OCI-LY1 (cell line): ENCODE data around the gene GNB1L.
"Not testable (repeated sequence)": the region's sequence is repeated elsewhere in the genome, so short reads cannot be mapped to it uniquely, and the experiment has no call there.

Source experiments
- H2AFZ ChIP-seq: fragments of 200-600 bp; sonication (generic), shearing (Covaris generic); 2 replicates; pipeline ENCODE4 v1.6.0; 2014; ENCODE audit warnings: antibody characterized with exemption, mild to moderate bottlenecking, low read length
- H3F3A ChIP-seq: fragments of 200-600 bp; sonication (generic), shearing (Covaris generic); 2 replicates; pipeline ENCODE4 v1.6.0; 2014; ENCODE audit warnings: mild to moderate bottlenecking, antibody characterized with exemption, low read length, moderate library complexity; ENCODE audit not compliant: insufficient read depth
- H3K27ac ChIP-seq: fragments of 200-600 bp; sonication (generic); 2 replicates; pipeline ENCODE4 v1.5.1; 2014; ENCODE audit warnings: low read length, mixed run types, mild to moderate bottlenecking, low read depth; ENCODE audit not compliant: poor library complexity, severe bottlenecking
- H3K27me3 ChIP-seq: fragments of 200-600 bp; sonication (generic); 2 replicates; pipeline ENCODE4 v1.6.0; 2014; ENCODE audit warnings: antibody characterized with exemption, mild to moderate bottlenecking, low read length, moderate library complexity; ENCODE audit not compliant: insufficient read depth
- H3K36me3 ChIP-seq: fragments of 200-600 bp; sonication (generic); 2 replicates; pipeline ENCODE4 v1.6.1; 2014; ENCODE audit warnings: mild to moderate bottlenecking, antibody characterized with exemption, low read length, moderate library complexity, mixed read lengths; ENCODE audit not compliant: insufficient read depth
- H3K4me1 ChIP-seq: fragments of 200-600 bp; sonication (generic); 2 replicates; pipeline ENCODE4 v1.5.1; 2014; ENCODE audit warnings: mild to moderate bottlenecking, low read length, moderate library complexity; ENCODE audit not compliant: insufficient read depth, severe bottlenecking
- H3K4me2 ChIP-seq: fragments of 200-600 bp; sonication (generic), shearing (Covaris generic); 2 replicates; pipeline ENCODE4 v1.6.1; 2014; ENCODE audit warnings: low read length
- H3K4me3 ChIP-seq: fragments of 200-600 bp; sonication (generic); 2 replicates; pipeline ENCODE4 v1.5.1; 2014; ENCODE audit warnings: low read length, low read depth, mild to moderate bottlenecking, mixed read lengths; ENCODE audit not compliant: poor library complexity, severe bottlenecking
- H3K79me2 ChIP-seq: fragments of 200-600 bp; shearing (Covaris generic); 2 replicates; pipeline ENCODE4 v1.6.1; 2016; ENCODE audit warnings: mixed run types, low read length, mixed read lengths; ENCODE audit not compliant: insufficient read depth
- H3K9ac ChIP-seq: fragments of 200-600 bp; sonication (generic), shearing (Covaris generic); 2 replicates; pipeline ENCODE4 v1.6.1; 2014; ENCODE audit warnings: mild to moderate bottlenecking, low read length, mixed read lengths
- H3K9me2 ChIP-seq: fragments of 200-600 bp; sonication (generic), shearing (Covaris generic); 2 replicates; pipeline ENCODE4 v1.6.1; 2014; ENCODE audit warnings: low read depth, mild to moderate bottlenecking, low read length, mixed read lengths
- H3K9me3 ChIP-seq: fragments of 200-600 bp; shearing (Covaris generic); 2 replicates; pipeline ENCODE4 v1.6.1; 2014; ENCODE audit warnings: low read length, mixed read lengths
- H4K20me1 ChIP-seq: fragments of 200-600 bp; sonication (generic), shearing (Covaris generic); 2 replicates; pipeline ENCODE4 v1.6.0; 2016; ENCODE audit warnings: mild to moderate bottlenecking, low read length; ENCODE audit not compliant: insufficient read depth
- CTCF ChIP-seq: fragments of 200-600 bp; sonication (generic), shearing (Covaris generic); IDR thresholded peaks from 2 replicates; pipeline ENCODE4 v1.5.1; 2017; ENCODE audit warnings: mild to moderate bottlenecking, antibody characterized with exemption, low read length, moderate library complexity, mixed read lengths
- EZH2 ChIP-seq: fragments of 200-600 bp; sonication (generic), shearing (Covaris generic); IDR thresholded peaks from 2 replicates; pipeline ENCODE4 v1.8.0; 2017; ENCODE audit warnings: borderline replicate concordance, mixed run types, mild to moderate bottlenecking, antibody characterized with exemption, low read length, moderate library complexity, mixed read lengths

The GNB1L gene

GRCh38 chr22:19885841-19886592 lies 31.3 kb upstream of the GNB1L start:
- Histone ChIP-seq H3F3A (no peaks in the 10 kb centered on the region), H3K4me1 (peaks cover 35% of the 10 kb centered on the region), H2AFZ (no peak overlapping the region), H3K9me3 (no peaks in the 10 kb centered on the region), H3K9me2 (no peaks in the 10 kb centered on the region), H4K20me1 (no peaks in the 10 kb centered on the region), H3K36me3 (no peaks in the 10 kb centered on the region), H3K27me3 (no peaks in the 10 kb centered on the region), H3K79me2 (no peaks in the 10 kb centered on the region), H3K4me3 (no peak overlapping the region), H3K4me2 (peak overlapping the region; percentile 60), H3K9ac (peak overlapping the region; percentile 59; the same call in 1 of the 2 replicates), H3K27ac (peak overlapping the region; percentile 93)
- no peak for TF ChIP-seq CTCF
- TF ChIP-seq EZH2: no peak

GRCh38 chr22:19884954-19885751 lies 30.5 kb upstream of the GNB1L start:
- no peaks in the 10 kb centered on the region for H3K27me3 ChIP-seq
- peaks cover 27% of the 10 kb centered on the region for H3K4me1 ChIP-seq
- no peak overlapping the region for H3K4me2 ChIP-seq
- no peak overlapping the region for H3K27ac ChIP-seq
- TF ChIP-seq EZH2: no peak
- TF ChIP-seq CTCF: no peak
- H2AFZ ChIP-seq: no peak overlapping the region
- no peaks in the 10 kb centered on the region for H3F3A ChIP-seq
- H3K9ac ChIP-seq: no peak overlapping the region
- H3K9me2 ChIP-seq: no peaks in the 10 kb centered on the region
- no peaks in the 10 kb centered on the region for H3K36me3 ChIP-seq
- no peaks in the 10 kb centered on the region for H3K9me3 ChIP-seq
- H3K79me2 ChIP-seq: no peaks in the 10 kb centered on the region
- no peaks in the 10 kb centered on the region for H4K20me1 ChIP-seq
- H3K4me3 ChIP-seq: no peak overlapping the region

GRCh38 chr22:19884161-19884953 lies 29.7 kb upstream of the GNB1L start:
- Histone ChIP-seq H3F3A (no peaks in the 10 kb centered on the region), H3K27ac (no peak overlapping the region), H3K4me2 (no peak overlapping the region), H2AFZ (no peak overlapping the region), H3K36me3 (no peaks in the 10 kb centered on the region), H3K9me2 (no peaks in the 10 kb centered on the region), H3K4me1 (peaks cover 20% of the 10 kb centered on the region), H3K4me3 (no peak overlapping the region), H3K9me3 (no peaks in the 10 kb centered on the region), H3K27me3 (no peaks in the 10 kb centered on the region), H3K9ac (no peak overlapping the region), H4K20me1 (no peaks in the 10 kb centered on the region), H3K79me2 (no peaks in the 10 kb centered on the region)
- no peak for TF ChIP-seq EZH2
- TF ChIP-seq CTCF: no peak

- H3K4me1 ChIP-seq: peaks cover 20% of the 10 kb centered on the region
- not testable (repeated sequence) for H3K36me3 ChIP-seq, H2AFZ ChIP-seq, H3K9me3 ChIP-seq, H3K79me2 ChIP-seq, H3K4me2 ChIP-seq, H3K27ac ChIP-seq, H4K20me1 ChIP-seq, H3K9me2 ChIP-seq, H3F3A ChIP-seq, H3K9ac ChIP-seq, H3K4me3 ChIP-seq, H3K27me3 ChIP-seq
Observed at GRCh38 chr22:19883446-19883845, 28.8 kb upstream of the GNB1L start.
